ENCODE data around the gene ORMDL1. TPM values are rescaled to one million over a fixed set of nuclear protein-coding genes. Genes with fewer than 3 reads are reported as not detected.

Gene ORMDL1
- total RNA-seq, 3 donors from 2014 or later, result 41.9 to 47.2 (median 44.5) TPM

DNA sequence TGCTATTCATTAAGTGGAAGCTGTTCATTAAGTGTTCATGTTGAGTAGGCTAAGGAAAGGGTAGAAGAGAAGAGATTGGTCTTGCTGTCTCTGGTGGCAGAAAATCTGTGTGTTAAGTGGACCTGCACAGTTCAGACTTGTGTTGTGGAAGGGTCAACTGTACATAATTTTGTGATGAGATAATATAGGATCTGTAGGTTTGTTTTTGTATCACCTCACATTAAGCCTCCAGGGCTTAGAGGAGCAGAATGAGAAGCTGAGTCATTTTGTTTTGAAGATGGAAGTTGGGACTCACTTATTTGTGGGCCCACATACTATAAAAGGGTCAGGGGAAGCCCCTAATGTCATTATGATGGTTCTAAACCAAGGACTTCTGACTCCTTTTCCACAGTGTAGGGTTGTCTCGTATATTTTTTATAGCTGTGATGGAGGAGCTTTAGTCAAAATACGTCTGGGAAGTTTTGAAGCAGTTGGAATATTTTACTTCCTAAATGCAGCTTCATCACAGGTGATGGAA lies 18.3 kb upstream of the ORMDL1 start:
- Histone ChIP-seq H3K4me3 (no peak overlapping the region), H3K9me3 (no peaks in the 10 kb centered on the region), H3K36me3 (ENCODE audit: low read depth) (no peaks in the 10 kb centered on the region), H3K4me1 (ENCODE audit: low read depth) (no peaks in the 10 kb centered on the region)
- TF ChIP-seq, protein P1, sequence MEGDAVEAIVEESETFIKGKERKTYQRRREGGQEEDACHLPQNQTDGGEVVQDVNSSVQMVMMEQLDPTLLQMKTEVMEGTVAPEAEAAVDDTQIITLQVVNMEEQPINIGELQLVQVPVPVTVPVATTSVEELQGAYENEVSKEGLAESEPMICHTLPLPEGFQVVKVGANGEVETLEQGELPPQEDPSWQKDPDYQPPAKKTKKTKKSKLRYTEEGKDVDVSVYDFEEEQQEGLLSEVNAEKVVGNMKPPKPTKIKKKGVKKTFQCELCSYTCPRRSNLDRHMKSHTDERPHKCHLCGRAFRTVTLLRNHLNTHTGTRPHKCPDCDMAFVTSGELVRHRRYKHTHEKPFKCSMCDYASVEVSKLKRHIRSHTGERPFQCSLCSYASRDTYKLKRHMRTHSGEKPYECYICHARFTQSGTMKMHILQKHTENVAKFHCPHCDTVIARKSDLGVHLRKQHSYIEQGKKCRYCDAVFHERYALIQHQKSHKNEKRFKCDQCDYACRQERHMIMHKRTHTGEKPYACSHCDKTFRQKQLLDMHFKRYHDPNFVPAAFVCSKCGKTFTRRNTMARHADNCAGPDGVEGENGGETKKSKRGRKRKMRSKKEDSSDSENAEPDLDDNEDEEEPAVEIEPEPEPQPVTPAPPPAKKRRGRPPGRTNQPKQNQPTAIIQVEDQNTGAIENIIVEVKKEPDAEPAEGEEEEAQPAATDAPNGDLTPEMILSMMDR (IDR thresholded peaks at IDR 0.05), result no peak
- intact Hi-C loops (cut with DNase I, micrococcal nuclease), result no loop called here
- DNase-seq (no peak), ATAC-seq (no peak)

DNA sequence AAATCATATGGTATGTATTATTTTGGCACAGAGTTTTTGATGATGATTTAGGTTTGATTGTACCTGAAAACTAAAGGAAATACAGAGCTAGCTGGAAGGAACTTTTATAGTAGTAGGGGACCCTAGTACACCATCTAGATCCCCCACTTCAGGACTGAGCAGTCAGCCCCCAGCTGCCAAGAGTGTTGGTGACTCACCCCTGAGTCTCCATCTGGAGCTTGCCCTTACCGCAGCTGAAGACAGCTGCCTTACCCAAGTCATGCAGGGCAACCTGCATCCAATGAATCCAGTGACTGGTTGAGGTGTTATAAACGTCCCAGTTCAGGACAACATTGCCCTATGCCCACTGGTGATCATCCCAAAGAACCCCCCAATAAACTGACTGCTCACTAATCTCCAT lies 15.4 kb upstream of the ORMDL1 start:
- H3K4me1 ChIP-seq (ENCODE audit: low read depth), result no peaks in the 10 kb centered on the region
- intact Hi-C loops (cut with DNase I, micrococcal nuclease), result no loop called here
- no peak for ATAC-seq

DNA sequence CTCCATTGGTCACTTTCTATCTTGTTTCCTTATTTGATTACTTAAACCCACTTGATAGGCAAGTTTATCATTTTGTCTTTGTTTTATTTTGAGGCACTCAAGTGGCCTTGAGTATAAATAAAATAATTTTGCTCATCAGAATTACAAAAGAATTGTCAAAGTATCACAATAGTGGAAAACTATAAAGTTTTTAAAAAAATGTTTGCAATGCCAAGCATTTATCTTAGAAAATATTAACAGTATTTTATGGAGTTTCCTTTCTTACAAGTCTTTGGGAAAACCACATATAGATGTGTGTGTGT lies 14.8 kb upstream of the ORMDL1 start:
- Histone ChIP-seq H3K4me1 (ENCODE audit: low read depth) (no peaks in the 10 kb centered on the region), H3K4me3 (no peak overlapping the region), H3K36me3 (ENCODE audit: low read depth) (no peaks in the 10 kb centered on the region), H3K9me3 (no peaks in the 10 kb centered on the region)
- no peak for DNase-seq
- ATAC-seq, result no peak
- intact Hi-C loops (cut with DNase I, micrococcal nuclease), result no loop called here
- TF ChIP-seq, protein P1 (IDR thresholded peaks at IDR 0.05), result no peak

More for the DNA sequence above, 15.4 kb upstream of the ORMDL1 start:
- H3K36me3 ChIP-seq (ENCODE audit: low read depth), result no peaks in the 10 kb centered on the region
- TF ChIP-seq, protein P1 (IDR thresholded peaks at IDR 0.05), result no peak
- no peak overlapping the region for H3K4me3 ChIP-seq
- DNase-seq, result no peak
- no peaks in the 10 kb centered on the region for H3K9me3 ChIP-seq

DNA sequence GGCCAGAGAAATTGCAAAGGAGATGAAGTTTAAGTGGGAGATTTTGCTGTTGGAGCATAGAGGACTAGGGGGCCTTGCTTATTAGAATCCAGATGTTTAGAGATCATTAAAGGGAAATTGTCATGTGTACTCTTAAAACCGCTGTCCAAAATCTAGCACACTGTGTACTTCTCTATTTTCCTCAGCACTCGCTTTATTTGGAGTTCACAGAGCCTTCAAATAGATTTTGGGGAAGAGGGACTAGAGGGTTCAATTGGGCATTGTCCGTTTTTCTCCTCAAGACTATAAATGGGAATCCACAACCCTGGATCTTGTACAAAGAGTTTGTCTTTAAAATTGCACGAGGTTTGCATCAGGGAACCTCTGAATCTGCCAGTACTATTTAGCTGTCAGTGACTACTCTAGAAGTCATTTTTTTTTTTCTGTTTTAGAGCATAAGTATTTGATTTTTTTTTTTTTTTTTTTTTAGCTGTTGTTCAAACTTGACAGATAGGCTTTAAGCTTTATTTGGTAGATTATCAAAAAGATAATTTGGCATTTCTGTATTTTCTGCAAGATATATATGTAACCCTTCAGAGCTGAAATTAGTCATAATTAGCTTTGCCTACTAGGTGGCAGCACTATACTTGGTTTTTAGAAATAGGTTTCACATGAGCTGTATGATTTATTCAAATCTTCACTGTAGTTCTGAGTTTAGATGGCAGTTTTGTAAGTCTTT lies 14.3 kb upstream of the ORMDL1 start:
- ATAC-seq, result no peak
- TF ChIP-seq, protein P1 (IDR thresholded peaks at IDR 0.05), result no peak
- no peaks in the 10 kb centered on the region for H3K4me1 ChIP-seq (ENCODE audit: low read depth)

DNA sequence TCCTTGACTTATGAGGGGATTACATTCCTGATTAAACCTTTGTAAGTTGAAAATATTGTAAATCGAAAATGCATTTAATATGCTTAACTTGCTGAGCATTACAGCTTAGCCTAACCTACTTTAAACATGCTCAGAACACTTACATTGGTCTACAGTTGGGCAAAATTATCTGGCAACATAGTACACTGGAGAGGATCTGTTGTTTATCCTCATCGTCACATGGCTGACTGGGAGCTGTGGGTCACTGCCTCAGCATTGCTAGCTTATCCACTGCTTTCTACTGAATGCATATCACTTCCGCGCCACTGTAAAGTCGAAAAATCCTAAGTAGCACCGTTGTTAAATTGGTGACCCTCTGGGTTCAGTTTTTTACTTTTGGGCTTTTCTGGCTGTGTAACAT lies 13.8 kb upstream of the ORMDL1 start:
- TF ChIP-seq, protein P1 (IDR thresholded peaks at IDR 0.05), result no peak
- intact Hi-C loops (cut with DNase I, micrococcal nuclease), result no loop called here
- no peaks in the 10 kb centered on the region for H3K36me3 ChIP-seq (ENCODE audit: low read depth)
- DNase-seq, result no peak
- H3K4me3 ChIP-seq, result no peak overlapping the region
- ATAC-seq, result no peak
- H3K4me1 ChIP-seq (ENCODE audit: low read depth), result no peaks in the 10 kb centered on the region
- no peaks in the 10 kb centered on the region for H3K9me3 ChIP-seq

More for the DNA sequence above, 14.3 kb upstream of the ORMDL1 start:
- intact Hi-C loops (cut with DNase I, micrococcal nuclease), result no loop called here
- no peak for DNase-seq
- Histone ChIP-seq H3K9me3 (no peaks in the 10 kb centered on the region), H3K36me3 (ENCODE audit: low read depth) (no peaks in the 10 kb centered on the region), H3K4me3 (no peak overlapping the region)

All from mucosa of descending colon (tissue), 3 donors.